Tibial nerve (tissue), 4 donors: ENCODE results near the gene CAMK1D. TPM values are rescaled to one million over a fixed set of nuclear protein-coding genes. Genes with fewer than 3 reads are reported as not detected.

Experiments used
- DNase-seq, 2 donors: peaks; one replicate each; pipeline ENCODE4 v3.0.0-alpha.2; 2019; ENCODE audit warnings: low spot score in 2 of 2
- H3K27ac ChIP-seq, 4 donors: fragments of 200-600 bp; sonication (generic) in 3 of 4; one replicate each; pipeline ENCODE4 v1.5.1; 2017 to 2019; ENCODE audit warnings: mild to moderate bottlenecking in 1 of 4
- H3K27me3 ChIP-seq, 2 donors: fragments of 200-600 bp; sonication (generic) in 1 of 2; one replicate each; pipeline versions ENCODE4 v1.5.1 to v1.6.0; 2017 to 2019
- H3K36me3 ChIP-seq, 3 donors: fragments of 200-600 bp; sonication (generic); one replicate each; pipeline ENCODE4 v1.5.1; 2018 to 2019
- H3K4me1 ChIP-seq, 4 donors: fragments of 200-600 bp; sonication (generic) in 3 of 4; one replicate each; pipeline ENCODE4 v1.5.1; 2017 to 2019
- H3K4me3 ChIP-seq, 4 donors: fragments of 200-600 bp; sonication (generic) in 3 of 4; one replicate each; pipeline ENCODE4 v1.5.1; 2017 to 2019; ENCODE audit warnings: mild to moderate bottlenecking in 1 of 4, moderate library complexity in 1 of 4
- H3K9me3 ChIP-seq, 4 donors: fragments of 200-600 bp; sonication (generic) in 3 of 4; one replicate each; pipeline ENCODE4 v1.5.1; 2017 to 2019
- CTCF ChIP-seq, 5 experiments: fragments of 200-600 bp in 3 of 5; fragments of 450-650 bp in 2 of 5; sonication (generic) in 3 of 5; IDR thresholded peaks; one replicate each; pipeline ENCODE4 v1.5.1; 2016 to 2019; ENCODE audit warnings: antibody characterized with exemption in 5 of 5, mild to moderate bottlenecking in 3 of 5, moderate library complexity in 2 of 5
- EP300 ChIP-seq, 2 donors: sonication (generic); formaldehyde crosslinking; IDR thresholded peaks; one replicate each; pipeline ENCODE4 v1.6.1; 2017; ENCODE audit warnings: antibody characterized with exemption in 2 of 2, mild to moderate bottlenecking in 1 of 2
- POLR2A ChIP-seq, 2 donors: fragments of 450-650 bp; IDR thresholded peaks; one replicate each; pipeline ENCODE4 v1.6.1; 2017; ENCODE audit warnings: antibody characterized with exemption in 2 of 2, mild to moderate bottlenecking in 2 of 2, moderate library complexity in 2 of 2
- WGBS, 2 donors: methylation state at CpG; one replicate each; pipeline ENCODE4 v1.1.5; 2018; 5-methylcytosine and 5-hydroxymethylcytosine counted together
- total RNA-seq, 4 donors: library from RNA; depleted of rRNA; stranded (reverse); fragments of >200 nt; gene quantifications; one replicate each; pipeline ENCODE4 v1.1.0, GENCODE V29; 2016

CAMK1D gene
- total RNA-seq, 4 donors from 2014 or later: 6.9 to 20.5 (median 17.2) TPM

GRCh38 chr10:12658526-12658925 lies 309.2 kb downstream of the CAMK1D start:
- TF ChIP-seq CTCF (IDR thresholded peaks at IDR 0.05): no peak
- no peak for TF ChIP-seq POLR2A (IDR thresholded peaks at IDR 0.05)
- no peak for TF ChIP-seq EP300 (IDR thresholded peaks at IDR 0.05)
- Histone ChIP-seq H3K4me1 (no peaks in the 10 kb centered on the region), H3K36me3 (no peaks in the 10 kb centered on the region), H3K27ac (no peak overlapping the region), H3K27me3 (no peaks in the 10 kb centered on the region), H3K9me3 (peaks cover 0 to 9% (median 0%) of the 10 kb centered on the region in 4 donors), H3K4me3 (no peak overlapping the region)
- DNase-seq: no peak
- WGBS, 2 donors: 91 to 93% methylated on average over 6 of the region's 6 CpGs

GRCh38 chr10:12659706-12660105 lies 310.4 kb downstream of the CAMK1D start:
- no peaks in the 10 kb centered on the region for H3K27me3 ChIP-seq
- no peak for DNase-seq
- H3K36me3 ChIP-seq: no peaks in the 10 kb centered on the region
- no peaks in the 10 kb centered on the region for H3K4me1 ChIP-seq
- no peaks in the 10 kb centered on the region for H3K9me3 ChIP-seq
- H3K27ac ChIP-seq: no peak overlapping the region
- no peak for TF ChIP-seq EP300 (IDR thresholded peaks at IDR 0.05)
- TF ChIP-seq CTCF (IDR thresholded peaks at IDR 0.05): no peak
- no peak for TF ChIP-seq POLR2A (IDR thresholded peaks at IDR 0.05)
- WGBS, 2 donors: 89 to 90% methylated on average over 11 of the region's 11 CpGs
- no peak overlapping the region for H3K4me3 ChIP-seq

GRCh38 chr10:12660812-12661211 lies 311.5 kb downstream of the CAMK1D start:
- no peak for DNase-seq
- Histone ChIP-seq H3K4me3 (no peak overlapping the region), H3K27me3 (no peaks in the 10 kb centered on the region), H3K36me3 (no peaks in the 10 kb centered on the region), H3K27ac (no peak overlapping the region), H3K4me1 (no peaks in the 10 kb centered on the region), H3K9me3 (no peaks in the 10 kb centered on the region)
- 91 to 94% methylated on average over 3 of the region's 3 CpGs for WGBS, 2 donors
- TF ChIP-seq POLR2A (IDR thresholded peaks at IDR 0.05): no peak

GRCh38 chr10:12661671-12662070 lies 312.3 kb downstream of the CAMK1D start:
- Histone ChIP-seq H3K27ac (no peak overlapping the region), H3K9me3 (no peaks in the 10 kb centered on the region), H3K4me1 (no peaks in the 10 kb centered on the region), H3K27me3 (no peaks in the 10 kb centered on the region), H3K4me3 (no peak overlapping the region), H3K36me3 (peaks cover 0 to under 1% (median 0%) of the 10 kb centered on the region in 3 donors)
- WGBS, 2 donors: 91 to 96% methylated on average over 1 of the region's 1 CpG
- no peak for TF ChIP-seq EP300 (IDR thresholded peaks at IDR 0.05)
- no peak for TF ChIP-seq CTCF (IDR thresholded peaks at IDR 0.05)
- no peak for TF ChIP-seq POLR2A (IDR thresholded peaks at IDR 0.05)
- DNase-seq: no peak

DNA sequence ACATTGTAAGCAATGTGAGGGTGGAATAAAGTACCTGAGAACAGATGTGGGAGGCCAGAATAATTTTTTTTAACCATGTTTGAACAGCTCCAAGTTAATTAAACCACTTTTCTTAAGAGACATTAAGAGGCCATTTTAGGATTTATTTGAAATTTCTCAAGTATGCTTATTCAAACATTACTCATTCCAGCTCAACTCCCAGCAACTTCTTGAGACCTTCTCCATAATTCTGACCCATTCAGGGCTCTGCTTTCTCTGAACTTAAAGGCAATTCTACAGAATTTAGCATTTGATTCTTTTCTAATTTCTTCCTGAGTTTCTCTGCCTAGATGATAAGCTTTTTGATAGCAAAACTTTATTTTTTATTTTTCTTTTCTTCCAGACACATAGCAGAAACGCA lies 314.5 kb downstream of the CAMK1D start:
- TF ChIP-seq EP300 (IDR thresholded peaks at IDR 0.05): no peak
- TF ChIP-seq POLR2A (IDR thresholded peaks at IDR 0.05): no peak
- no peak for TF ChIP-seq CTCF (IDR thresholded peaks at IDR 0.05)
- 89 to 96% methylated on average over 1 of the region's 1 CpG for WGBS, 2 donors

GRCh38 chr10:12665501-12665900 lies 316.2 kb downstream of the CAMK1D start:
- peaks cover 0 to 8% (median 0%) of the 10 kb centered on the region in 3 donors for H3K36me3 ChIP-seq
- TF ChIP-seq POLR2A (IDR thresholded peaks at IDR 0.05) (no peak), EP300 (IDR thresholded peaks at IDR 0.05) (no peak), CTCF (IDR thresholded peaks at IDR 0.05) (no peak)
- no peaks in the 10 kb centered on the region for H3K27me3 ChIP-seq
- no peak overlapping the region for H3K27ac ChIP-seq
- no peak overlapping the region for H3K4me3 ChIP-seq
- 75 to 79% methylated on average over 7 of the region's 7 CpGs for WGBS, 2 donors
- H3K9me3 ChIP-seq: no peaks in the 10 kb centered on the region
- no peaks in the 10 kb centered on the region for H3K4me1 ChIP-seq
- no peak for DNase-seq

More for the DNA sequence above, 314.5 kb downstream of the CAMK1D start:
- Histone ChIP-seq H3K27me3 (no peaks in the 10 kb centered on the region), H3K27ac (no peak overlapping the region), H3K4me3 (no peak overlapping the region), H3K4me1 (no peaks in the 10 kb centered on the region), H3K9me3 (no peaks in the 10 kb centered on the region), H3K36me3 (peaks cover 0 to 8% (median 0%) of the 10 kb centered on the region in 3 donors)
- DNase-seq: no peak
